Raji (cell line): ENCODE data around the gene CUL7.

Experiments
- POLR2A ChIP-seq: IDR thresholded peaks from 2 replicates; pipeline ENCODE4 v1.6.1; 2011; ENCODE audit warnings: low read depth, low read length, control low read depth; ENCODE audit not compliant: insufficient read depth

Gene CUL7

DNA sequence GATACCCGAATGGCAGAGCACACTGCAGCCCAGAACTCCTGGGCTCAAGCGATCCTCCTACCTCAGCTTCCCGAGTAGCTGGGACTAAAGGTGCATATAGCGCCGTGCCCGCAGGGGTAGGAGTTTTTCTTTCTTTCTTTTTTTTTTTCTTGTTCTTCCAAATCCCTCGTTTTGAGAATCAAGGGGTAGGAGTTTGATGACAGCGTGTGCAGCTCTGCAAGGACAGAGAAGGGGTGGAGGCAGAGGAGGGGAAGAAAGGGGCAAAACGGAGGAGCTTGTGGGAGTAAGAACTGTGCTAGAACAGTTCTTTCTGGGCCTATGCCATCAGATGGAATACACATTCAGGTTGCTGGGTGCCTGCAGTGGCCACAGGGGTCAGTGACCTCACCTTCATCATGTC, 16.9 kb downstream of the CUL7 start:
- TF ChIP-seq POLR2A, result no peak

DNA sequence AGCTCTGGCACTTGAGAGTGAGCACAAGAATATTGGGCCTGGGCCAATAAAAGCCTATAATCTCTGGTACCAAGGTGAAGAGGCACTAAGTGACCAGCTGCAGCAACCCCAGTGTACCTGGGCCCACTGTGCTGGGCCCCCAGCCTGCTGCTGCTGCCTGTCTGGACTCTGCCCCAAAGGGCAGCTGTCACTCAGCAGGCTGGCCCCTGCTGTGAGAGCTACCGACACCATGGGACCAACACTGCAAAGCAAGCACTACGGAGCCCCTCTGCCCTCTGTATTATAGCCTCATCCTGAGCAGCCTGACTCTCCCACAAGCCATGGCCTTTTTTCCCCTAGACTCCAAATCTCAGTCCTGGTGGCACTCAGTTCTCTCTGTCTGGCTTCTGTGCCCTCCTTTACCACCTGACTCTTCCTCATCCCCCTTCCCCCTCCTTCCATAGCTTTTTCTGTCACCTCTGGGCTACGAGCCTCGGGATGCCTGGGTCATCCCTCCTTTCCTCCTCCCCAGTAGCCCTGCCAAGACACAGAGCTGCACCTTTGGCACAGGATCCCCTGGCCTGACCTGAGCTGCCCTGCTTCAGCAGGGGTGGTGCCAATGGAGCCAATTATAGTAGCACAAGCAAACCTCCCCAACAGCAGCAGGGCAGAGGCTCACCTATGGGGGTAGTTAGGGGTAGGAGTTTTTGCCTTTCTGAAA, 18.0 kb downstream of the CUL7 start:
- TF ChIP-seq POLR2A, result no peak

DNA sequence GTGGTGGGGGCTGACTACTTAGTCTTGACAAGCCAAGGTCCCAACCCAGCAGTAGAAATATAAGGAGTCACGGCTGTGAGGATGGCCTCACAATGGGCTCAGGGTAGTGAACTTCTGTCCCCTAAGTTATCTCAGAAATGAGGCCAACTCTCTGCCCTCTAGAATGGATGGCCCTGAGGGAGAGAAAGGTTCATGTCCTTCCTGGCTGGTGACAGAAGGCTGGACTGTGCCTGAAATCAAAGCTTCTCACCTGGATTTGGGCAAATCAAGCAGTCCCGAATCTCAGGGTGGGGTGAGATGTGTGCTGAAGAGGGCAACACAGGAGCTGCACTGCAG, 19.5 kb downstream of the CUL7 start:
- no peak for TF ChIP-seq POLR2A

DNA sequence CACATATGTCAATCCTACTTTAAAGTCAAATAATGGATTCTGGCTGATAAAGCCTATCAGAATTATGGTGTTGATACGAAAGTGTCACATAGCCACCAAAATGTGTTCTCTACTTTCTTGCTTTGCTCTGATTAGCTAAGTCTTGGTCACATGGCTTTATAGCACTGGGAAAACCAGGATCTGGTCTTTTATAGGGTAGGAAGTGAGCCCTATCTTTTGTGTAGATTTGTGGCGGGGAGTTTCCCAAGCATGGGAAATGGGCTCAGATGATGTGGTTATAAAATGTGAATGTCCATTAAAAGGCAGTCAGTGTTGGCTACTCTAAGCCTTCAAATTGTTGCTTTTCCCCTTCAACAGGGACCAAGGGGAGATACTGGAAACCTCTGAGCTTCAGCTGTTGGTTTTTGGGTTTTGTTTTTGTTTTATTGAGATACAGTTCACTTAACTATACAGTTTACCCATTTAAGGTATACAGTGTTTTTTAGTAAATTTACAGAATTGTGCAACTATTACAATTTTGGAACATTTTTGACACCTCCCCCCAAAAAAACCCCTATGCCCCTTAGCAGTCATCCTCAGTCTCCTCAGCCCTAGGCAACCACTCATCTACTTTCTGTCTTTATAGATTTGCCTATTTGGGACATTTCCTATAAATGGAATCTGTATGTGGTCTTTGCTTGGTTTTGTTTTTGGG, 20.0 kb downstream of the CUL7 start:
- no peak for TF ChIP-seq POLR2A

DNA sequence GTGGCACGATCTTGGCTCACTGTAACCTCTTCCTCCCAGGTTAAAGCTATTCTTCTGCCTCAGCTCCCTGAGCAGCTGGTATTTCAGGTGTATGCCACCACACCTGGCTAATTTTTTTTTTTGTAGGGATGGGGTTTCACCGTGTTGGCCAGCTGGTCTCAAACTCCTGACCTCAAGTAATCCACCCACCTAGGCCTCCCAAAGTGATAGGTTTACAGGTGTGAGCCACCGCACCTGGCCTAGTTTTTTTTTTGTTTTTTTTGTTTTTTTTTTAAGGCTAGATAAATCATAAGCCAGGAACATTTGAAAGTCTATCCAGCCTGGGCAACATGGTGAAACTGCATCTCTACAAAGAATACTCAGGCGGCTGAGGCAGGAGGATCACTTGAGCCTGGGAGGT, 21.3 kb downstream of the CUL7 start:
- TF ChIP-seq POLR2A, result no peak

DNA sequence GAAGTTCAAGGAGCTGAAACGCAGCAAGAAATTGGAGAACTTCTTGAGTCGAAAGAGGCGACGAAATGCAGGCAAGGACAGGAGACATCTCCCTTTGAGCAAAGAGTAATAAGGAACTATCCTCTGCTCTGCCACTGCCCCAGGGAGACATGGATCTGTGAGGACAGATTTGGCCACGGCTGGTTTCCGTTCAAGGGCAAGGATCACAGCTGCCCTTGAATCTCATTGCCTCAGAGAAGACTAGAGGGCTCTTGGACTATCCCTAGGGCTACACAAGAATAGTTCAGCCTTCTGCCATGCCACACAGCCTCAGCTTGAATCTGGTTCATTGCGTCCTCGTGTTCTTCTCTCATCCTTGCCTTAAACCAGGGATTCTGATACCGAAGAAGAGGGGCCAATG, 24.5 kb downstream of the CUL7 start:
- TF ChIP-seq POLR2A, result no peak

DNA sequence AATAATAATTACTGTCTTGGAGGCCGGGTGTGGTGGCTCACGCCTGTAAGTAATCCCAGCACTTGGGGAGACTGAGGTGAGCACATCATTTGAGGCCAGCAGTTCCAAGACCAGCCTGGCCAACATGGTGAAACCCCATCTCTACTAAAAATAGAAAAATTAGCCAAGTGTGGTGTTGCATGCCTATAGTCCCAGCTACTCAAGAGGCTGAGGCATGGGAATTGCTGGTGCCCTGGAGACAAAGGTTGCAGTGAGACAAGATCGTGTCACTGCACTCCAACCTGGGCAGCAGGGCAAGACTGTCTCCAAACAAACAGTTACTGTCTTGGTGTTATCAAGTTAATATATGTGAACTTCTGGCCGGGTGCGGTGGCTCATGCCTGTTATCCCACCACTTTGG, 27.3 kb downstream of the CUL7 start:
- TF ChIP-seq POLR2A, result no peak

DNA sequence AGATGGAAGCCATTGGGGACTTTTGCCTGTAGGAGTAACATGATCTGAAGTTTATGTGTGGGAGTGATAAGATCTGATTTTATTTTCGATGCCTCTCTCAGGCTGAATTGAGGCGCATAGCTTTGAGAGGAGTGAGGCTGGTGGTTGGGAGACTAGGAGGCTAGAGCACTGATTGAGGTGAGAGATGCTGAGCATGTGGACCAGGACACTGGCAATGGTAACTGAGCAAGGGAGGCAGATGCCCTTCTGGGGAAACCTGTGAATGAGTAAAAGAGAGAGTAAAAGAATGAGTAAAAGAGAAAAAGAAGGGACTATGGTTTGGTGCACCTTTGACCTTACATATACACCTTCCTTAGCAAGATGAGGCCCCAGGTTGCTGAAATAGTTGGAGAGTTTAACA, 29.2 kb downstream of the CUL7 start:
- no peak for TF ChIP-seq POLR2A

DNA sequence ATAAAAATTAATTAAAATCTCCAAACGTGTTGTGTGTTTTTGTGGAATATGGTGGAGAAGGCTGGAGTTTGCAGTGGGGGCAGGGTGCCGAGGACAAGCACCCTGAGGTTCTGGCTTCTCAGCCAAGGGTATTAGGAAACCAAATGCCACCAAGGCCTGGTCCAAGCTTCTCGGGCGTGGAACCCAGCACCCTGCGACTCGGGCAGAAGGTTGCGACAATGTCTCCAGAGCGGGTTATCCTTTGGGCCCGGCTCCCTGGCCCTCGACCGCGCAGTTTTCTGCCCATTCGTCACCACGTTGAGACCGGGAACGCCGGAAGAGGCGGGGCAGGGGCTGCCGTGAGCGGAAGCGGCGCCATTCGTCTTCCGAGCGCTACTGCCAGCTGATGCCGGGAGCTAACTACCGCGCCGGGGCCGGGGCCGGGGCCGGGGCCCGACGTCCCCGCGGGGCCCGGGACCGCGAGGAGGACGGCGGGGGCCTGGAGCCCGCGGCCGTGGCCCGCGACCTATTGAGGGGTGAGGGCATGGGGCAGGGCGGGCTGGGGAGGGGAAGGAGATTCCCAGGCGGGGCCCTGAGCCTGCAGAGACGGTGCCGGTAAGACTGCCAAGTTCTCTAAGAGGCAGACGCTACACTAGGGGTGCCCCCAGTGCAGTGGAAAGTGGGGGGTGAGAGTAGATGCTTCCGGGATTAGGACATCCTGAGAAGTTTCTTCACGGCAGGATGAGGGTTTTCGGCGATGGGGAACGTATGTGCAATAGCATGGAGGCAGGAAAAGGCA, 32.2 kb downstream of the CUL7 start, which contains the start of gene RRP36:
TSS of gene RRP36 (plus strand) at position 354 of the 778 bp plus-strand sequence. CDS start at position 386, 32 bp downstream.
- TF ChIP-seq POLR2A, result peak; percentile 73

DNA sequence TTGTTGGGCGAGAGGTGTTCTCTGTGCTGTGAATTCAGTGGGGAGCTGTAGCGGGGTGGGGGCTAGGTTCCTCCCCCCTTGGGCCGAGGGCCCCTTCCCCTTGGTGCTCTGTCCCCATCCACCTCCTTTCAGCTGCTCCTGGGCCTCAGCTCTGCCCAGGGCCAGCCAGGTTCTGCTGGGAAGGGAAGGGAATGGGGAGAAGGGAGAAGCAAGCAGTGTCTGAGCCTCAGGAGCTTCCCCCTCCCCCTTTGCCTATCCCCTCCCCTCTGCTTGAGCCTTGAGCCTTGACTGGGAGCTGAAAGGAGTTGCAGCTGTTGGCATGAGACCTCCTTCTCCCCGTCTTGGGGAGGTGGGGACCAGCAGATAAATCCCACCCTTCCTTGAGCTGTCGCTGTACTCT, 32.8 kb downstream of the CUL7 start:
- TF ChIP-seq POLR2A, result no peak

DNA sequence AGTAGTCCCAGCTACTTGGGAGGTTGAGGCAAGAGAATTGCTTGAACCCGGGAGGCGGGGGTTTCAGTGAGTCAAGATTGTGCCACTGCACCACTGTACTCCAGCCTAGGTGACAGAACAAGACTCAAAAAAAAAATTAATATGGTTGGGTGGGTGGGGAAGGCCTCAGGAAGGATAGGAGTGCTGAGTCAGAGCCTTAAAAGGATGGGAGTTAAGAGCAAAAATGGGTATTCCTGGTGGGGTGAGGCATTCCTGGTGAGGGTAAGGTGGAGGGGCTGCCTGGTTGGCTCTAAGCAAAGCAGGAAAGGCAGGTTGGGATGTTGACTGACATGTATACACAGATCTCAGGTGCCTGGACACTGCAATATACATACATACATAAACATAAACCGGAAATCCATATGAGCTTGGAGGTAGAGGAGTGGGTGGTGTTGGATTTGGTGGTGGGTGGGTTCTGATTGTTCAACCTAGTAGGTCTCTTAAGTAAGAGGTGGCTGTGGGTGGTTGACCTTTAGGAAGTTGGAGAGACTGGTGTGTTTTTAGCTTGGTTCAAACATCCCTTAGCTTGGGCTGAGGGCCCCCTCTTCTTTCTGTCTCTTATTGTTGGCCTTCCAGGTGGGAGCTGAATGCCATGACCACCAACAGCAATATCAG, 33.5 kb downstream of the CUL7 start:
- no peak for TF ChIP-seq POLR2A

DNA sequence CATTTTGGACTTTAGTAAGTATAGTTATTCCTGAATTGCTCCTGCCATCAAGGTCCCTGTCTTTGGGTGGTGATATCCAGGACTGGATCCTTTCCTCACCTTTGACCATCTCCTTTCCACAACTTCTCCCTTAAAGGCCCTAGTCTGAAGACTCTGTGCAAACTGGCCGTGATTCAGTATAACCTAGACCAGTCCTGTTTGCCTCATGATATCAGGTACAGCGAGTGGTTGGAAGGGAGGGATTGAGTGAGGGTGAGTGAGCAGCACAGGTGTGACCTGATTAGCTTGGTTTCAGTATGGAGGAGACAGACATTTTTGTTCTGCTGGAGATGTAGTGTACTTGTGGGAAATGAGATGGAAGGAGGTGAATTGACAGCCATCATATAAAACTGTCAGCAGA, 34.5 kb downstream of the CUL7 start:
- TF ChIP-seq POLR2A, result no peak

DNA sequence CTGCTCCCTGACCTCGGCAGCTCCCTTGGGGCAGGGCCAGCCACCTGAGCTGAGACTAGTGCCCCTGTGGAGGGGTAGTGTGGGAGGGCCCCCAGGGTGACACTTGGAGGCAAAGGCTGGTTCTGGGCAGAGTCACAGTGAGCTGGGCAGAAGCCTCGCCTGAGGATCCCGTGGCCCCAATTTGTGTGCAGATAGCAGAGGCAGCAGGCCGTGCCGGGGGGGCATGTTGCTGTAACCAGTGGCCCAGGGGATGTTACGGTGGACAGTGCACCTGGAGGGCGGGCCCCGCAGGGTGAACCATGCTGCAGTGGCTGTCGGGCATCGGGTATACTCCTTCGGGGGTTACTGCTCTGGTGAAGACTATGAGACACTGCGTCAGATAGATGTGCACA, 36.7 kb downstream of the CUL7 start:
- no peak for TF ChIP-seq POLR2A

DNA sequence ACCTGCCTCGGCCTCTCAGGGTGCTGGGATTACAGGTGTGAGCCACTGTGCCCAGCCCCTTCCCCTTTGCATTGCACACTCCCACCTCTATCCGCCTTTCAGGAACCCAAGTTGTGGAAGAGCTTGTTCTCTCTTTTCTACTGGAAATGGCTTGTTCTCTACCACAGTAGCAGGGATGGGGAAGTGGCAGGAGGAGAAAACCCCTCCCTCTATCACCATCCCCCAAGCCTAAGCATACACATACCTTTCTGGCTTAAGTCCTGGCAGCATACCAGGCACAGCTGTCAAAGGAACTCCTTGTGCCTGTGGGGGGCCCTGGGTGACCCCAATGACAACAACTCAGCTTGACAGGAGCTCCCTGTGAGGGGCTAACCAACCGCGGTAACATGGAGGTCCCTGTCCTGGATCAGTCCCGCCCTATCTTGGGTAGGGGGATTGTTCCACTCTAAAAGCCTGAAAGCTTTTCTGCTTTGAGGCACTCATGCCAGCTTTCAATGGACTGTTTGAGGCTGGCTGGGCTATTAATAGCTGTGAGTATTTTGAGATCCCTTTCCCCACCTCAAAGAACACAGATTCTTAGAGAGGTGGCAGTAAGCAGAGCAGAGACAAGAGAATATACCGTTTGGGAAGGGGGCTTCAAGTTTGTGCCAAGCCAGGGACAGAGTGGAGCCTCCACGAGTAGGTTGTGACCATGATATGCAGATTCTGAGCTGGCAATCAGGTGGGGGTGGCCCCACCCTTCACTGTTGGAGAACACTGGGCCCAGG, 37.3 kb downstream of the CUL7 start:
- TF ChIP-seq POLR2A, result no peak

DNA sequence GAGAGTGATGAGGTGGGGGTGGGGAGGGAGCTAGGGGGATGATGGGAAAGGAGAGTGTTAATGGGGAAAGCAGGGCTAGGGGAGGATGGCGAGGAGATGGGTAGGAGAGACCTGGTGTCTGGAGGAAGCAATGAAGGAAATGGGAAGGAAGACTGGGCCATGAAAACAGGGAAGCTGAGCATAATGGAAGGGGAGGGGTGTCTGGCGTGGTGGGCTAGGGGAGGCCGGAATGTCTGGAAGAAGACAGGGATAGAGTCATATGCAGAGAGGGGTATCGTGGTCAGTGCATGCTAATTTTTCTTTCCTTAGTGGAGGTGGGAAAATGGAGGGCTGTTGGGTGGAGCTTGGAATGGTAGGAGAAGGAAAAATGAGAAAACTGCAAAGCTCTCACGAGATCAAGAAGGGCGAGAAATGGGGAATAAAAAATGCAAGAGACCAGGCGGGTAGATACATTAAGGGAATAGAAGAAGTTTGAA, 39.2 kb downstream of the CUL7 start:
- no peak; the same call in 1 of the 2 replicates for TF ChIP-seq POLR2A
